NCI-H146 treated with DMSO at 0.1 percent for 48 hours (cell line): ENCODE data around the gene ZNF439.
"Not testable (repeated sequence)": the region's sequence is repeated elsewhere in the genome, so short reads cannot be mapped to it uniquely, and the experiment has no call there.

Experiments used
- DNase-seq: peaks from one replicate; lab custom pipeline; 2025; ENCODE audit not compliant: unreplicated experiment; lab: John Stamatoyannopoulos, UW

The ZNF439 gene

GRCh38 chr19:11867766-11868165 lies 19.2 kb downstream of the ZNF439 start:
- not testable (repeated sequence) for DNase-seq

DNA sequence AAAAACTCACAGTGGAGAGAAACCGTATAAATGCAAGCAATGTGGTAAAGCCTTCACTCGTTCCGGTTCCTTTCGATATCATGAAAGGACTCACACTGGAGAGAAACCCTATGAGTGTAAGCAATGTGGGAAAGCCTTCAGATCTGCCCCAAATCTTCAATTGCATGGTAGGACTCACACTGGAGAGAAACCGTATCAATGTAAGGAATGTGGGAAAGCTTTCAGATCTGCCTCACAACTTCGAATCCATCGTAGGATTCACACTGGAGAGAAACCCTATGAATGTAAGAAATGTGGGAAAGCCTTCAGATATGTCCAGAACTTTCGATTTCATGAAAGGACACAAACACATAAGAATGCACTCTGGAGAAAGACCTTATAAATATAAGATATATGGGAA lies 19.7 kb downstream of the ZNF439 start:
- DNase-seq, result no peak

DNA sequence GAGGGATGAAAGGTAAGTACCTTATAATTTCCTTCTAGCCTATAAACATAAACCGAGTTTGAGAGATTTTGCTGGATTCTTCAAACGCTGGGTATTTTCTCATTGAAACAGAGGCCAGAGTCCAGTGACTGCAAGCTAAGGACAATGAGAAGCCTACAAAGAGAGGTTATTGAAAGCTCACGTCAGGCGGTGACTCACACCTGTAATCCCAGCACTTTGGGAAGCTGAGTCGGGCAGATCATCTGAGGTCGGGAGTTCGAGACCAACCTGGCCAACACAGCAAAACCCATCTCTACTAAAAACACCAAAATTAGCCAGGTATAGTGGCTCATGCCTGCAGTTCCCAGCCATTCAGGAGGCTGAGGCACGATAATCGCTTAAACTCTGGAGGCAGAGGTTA lies 24.1 kb downstream of the ZNF439 start:
- DNase-seq, result no peak

DNA sequence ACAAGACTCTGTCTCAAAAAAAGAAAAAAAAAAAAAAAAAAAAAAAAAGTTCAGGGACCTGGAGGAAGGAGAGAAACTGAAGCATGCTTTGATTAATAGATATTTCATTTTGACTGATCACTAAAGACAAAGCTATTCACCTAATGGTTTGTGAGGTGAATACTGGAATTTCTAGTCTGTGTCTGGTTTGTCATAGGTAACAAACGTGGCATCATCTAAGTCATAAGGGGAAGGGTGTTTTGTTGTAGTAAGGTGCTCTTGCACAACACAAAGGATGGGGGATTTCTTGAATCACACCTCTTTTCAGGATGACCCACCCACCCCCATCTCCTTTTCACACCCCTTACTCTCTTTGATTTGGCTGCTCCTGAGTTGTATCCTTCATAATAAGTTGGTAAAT lies 25.2 kb downstream of the ZNF439 start:
- no peak for DNase-seq

DNA sequence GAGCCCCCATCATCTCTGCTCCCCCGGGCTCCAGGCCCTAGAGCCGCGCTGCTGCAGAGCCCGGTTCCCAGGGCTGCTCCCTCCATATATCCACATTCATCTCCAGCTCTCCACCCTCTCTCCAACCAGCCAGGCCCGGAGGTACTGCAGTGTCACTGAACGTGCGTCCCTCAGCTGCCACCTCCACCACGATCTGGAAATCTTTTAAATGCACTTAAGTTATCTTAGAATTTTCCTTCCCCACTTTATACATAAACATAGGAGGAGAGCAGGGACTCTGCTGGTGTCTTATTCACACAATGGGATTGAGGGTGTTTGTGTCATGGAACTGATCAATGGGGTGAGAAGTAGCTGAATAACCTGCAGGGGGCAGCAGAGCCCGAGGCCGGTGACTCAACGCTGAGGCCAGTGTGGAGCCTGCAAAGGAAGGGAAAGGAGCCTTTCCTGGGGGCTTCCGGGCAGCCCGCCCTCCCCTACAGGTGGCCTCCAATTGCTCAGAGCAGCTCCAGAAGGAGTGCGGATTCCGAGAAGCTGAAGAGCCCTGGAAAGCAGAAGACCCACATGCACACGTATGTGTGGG lies 31.3 kb downstream of the ZNF439 start:
- not testable (repeated sequence) for DNase-seq

GRCh38 chr19:11880598-11880997 lies 32.1 kb downstream of the ZNF439 start:
- no peak for DNase-seq

GRCh38 chr19:11881151-11881800 lies 32.8 kb downstream of the ZNF439 start:
- DNase-seq, result peak; percentile 70

DNA sequence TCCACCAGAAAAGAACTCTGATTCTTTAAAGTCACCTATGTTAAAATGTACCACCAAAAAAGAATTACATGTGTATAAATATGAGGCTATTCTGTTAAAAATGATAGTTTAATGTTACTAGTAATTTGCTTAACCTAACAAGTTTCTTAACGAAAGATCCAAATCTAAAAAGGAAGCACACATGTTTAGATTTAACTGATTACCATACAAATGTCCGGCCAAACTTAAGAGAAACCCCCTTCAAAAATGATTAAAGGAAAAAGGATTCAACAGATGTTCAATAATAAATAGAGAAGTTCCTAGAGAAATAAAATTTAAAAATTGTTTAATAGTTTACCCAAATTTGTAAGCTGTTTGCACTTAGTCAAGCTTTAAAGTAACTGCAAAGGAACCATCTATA lies 34.1 kb downstream of the ZNF439 start:
- no peak for DNase-seq

DNA sequence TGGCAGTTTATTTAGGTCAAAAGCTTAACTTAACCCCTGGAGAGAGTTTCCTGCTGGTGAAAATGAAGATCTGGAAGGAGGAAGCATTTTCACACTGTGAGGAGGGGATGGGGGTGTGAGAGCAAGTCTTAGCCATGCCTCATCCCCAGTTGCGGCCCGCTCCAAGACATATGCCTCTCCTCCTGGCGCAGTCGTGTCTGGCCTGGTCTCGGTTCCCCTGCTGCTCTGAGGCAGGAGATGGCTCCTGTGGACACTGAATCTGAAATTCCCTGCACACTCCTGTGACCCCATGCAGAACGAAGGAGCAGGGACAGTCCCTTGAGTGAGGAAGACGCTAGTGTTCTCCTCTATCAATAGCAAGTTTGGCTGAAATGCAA lies 38.7 kb downstream of the ZNF439 start:
- DNase-seq, result no peak

GRCh38 chr19:11887611-11888531 lies 39.3 kb downstream of the ZNF439 start, which contains the start of gene ZNF69:
Gene ZNF69 (plus strand): TSS chr19:11887782. CDS start chr19:11887924, 142 bp downstream.
- peak; percentile 92 for DNase-seq

GRCh38 chr19:11889901-11890300 lies 41.4 kb downstream of the ZNF439 start:
- DNase-seq, result not testable (repeated sequence)

DNA sequence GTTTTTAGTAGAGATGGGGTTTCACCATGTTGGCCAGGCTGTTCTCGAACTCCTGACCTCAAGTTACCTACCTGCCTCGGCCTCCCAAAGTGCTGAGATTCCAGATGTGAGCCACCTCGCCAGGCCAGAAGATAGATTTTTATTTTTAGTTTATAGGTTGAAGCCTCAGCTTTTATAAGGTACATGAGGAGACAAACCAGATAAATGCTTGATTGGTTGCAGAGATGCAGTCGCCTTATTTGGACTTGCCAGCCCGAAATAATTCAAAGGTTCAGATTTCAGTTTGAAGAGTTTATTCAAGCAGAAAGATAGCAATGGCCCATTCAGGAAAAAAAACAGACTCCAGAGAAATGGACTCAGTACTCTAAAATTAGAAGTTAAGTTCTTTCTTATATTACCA lies 42.1 kb downstream of the ZNF439 start:
- DNase-seq, result no peak

GRCh38 chr19:11894851-11895250 lies 46.3 kb downstream of the ZNF439 start:
- DNase-seq, result no peak

DNA sequence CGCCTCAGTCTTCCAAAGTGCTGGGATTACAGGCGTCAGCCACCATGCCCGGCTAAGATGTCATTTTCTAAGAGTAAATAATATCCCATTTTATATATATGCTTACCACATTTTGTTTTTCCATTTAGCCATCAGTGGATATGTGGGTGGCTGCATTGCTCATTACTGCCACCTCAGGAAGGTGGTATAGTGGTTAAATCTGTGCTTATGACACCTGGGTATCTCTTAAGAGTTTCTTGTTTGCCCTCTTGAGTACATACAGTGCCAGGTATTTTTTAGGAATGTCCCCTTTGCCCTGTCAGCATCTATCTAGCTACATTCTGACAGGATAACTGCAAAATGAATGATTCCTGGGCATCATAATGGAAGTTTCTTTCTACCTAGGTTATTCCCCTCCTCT lies 53.7 kb downstream of the ZNF439 start:
- no peak for DNase-seq

DNA sequence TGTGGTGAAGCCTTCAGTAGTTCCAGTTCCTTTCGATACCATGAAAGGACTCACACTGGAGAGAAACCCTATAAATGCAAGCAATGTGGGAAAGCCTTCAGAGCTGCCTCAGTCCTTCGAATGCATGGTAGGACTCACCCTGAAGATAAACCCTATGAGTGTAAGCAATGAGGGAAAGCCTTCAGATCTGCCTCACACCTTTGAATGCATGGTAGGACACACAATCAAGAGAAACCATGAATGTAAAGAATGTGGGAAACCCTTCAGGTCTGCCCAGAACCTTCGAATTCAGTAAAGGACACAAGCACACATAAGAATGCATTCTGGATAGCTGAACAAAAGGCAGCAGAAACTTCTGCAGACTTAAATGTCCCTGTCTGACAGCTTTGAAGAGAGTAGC lies 57.4 kb downstream of the ZNF439 start:
- DNase-seq, result no peak

- not testable (repeated sequence) for DNase-seq
Measured at GRCh38 chr19:11911937-11912336, 63.4 kb downstream of the ZNF439 start.

DNA sequence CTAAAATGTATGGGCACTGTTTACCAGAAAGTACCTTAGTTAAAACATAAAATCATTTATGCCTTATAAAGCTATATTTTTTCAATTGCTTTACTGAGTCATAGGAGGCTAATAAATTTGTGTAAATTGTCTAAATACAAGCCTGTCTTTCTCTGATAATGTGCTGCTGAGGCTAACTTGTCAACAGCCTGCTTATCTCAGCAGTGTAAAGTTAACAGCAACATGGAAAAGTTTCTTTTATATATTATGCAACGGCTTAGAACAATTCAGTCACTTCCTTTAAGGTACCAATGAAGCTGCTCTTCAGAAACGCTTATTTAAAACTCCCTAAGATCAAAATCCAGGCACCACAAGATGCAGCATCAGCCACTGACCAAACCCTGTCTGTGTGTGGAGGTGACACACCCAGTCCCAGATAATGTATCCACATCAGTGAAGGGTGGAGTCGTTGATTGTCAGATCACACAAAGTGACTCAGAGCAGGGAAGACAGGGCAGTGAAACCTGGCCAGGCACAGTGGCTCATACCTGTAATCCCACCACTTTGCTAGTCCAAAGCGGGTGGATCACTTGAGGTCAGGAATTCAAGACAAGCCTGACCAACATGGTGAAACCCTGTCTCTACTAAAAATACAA lies 66.0 kb downstream of the ZNF439 start:
- not testable (repeated sequence) for DNase-seq
